Measurements from ENCODE around the gene PROM1.

- TF ChIP-seq CTCF (IDR thresholded peaks at IDR 0.05) (no peak), POLR2A (IDR thresholded peaks at IDR 0.05) (no peak), POLR2AphosphoS5 (IDR thresholded peaks at IDR 0.05; ENCODE audit: insufficient read depth in 1 of 2, low read depth in 1 of 2) (no peak)
These were observed 96.9 kb downstream of the PROM1 start for GRCh38 chr4:15986907-15987306.
